Stomach smooth muscle (tissue), 2 donors: ENCODE results near the gene REPIN1.

Experiments
- H3K27ac ChIP-seq: one replicate; pipeline ENCODE4 v1.7.0; 2013; ENCODE audit warnings: mild to moderate bottlenecking, low read length, inconsistent platforms
- H3K27me3 ChIP-seq, 2 donors: one replicate each; pipeline ENCODE4 v1.7.0; 2013; ENCODE audit warnings: low read length in 2 of 2; ENCODE audit not compliant: insufficient read depth in 2 of 2, control insufficient read depth in 1 of 2
- H3K36me3 ChIP-seq, 2 donors: one replicate each; pipeline ENCODE4 v1.7.0; 2013; ENCODE audit warnings: low read length in 2 of 2; ENCODE audit not compliant: control insufficient read depth in 2 of 2, insufficient read depth in 2 of 2
- H3K4me1 ChIP-seq: one replicate; pipeline ENCODE4 v1.7.0; 2013; ENCODE audit warnings: low read length; ENCODE audit not compliant: control insufficient read depth, insufficient read depth
- H3K4me3 ChIP-seq, 2 donors: one replicate each; pipeline ENCODE4 v1.7.0; 2013; ENCODE audit warnings: low read length in 2 of 2
- H3K9ac ChIP-seq, 2 donors: one replicate each; pipeline ENCODE4 v1.7.0; 2013; ENCODE audit warnings: low read length in 2 of 2, mild to moderate bottlenecking in 1 of 2
- H3K9me3 ChIP-seq, 2 donors: one replicate each; pipeline ENCODE4 v1.7.0; 2013; ENCODE audit warnings: low read length in 2 of 2; ENCODE audit not compliant: control insufficient read depth in 2 of 2
- donor health status: healthy.
- donor health status: Pancreatic carcinoma.

REPIN1 gene

DNA sequence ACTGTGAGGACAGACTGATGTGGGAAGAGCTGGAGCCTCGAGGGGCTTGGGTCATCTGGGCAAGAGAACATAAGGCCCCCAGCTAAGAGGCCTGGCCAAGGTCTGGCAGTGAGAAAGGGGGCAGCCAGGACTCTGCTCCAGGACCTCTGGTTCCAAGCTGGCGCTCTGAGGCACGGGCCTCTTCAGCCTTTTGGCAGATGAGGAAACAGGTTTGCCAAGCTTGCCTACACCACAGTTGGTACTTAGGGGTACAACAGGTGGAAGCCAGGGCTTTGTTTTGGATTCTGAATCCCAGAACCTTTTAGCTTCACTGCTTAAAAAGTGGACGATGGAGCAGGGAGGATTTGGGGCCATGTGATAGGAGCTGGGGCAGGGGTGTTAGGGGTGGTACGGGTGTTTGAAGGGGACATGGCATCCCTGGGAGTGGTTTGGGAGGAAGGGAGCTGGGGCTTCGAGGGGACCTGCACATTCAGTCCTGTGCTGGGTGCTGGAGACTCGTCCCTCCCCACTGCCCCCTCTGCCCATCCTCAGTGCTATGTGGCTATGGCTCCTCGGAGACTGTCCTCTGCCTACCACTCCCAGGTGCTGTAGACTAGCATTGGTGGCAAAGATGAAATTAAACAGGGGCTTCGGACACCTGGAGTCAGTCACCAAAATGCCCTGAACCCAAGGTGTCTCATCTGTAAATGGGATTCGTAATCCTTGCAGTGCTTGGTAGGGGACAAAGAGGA lies 40.8 kb downstream of the REPIN1 start:
- peaks cover 19% of the 10 kb centered on the region for H3K4me1 ChIP-seq
- peaks cover 4 to 9% of the 10 kb centered on the region in 2 donors for H3K36me3 ChIP-seq
- no peak overlapping the region for H3K4me3 ChIP-seq
- no peak overlapping the region for H3K9ac ChIP-seq
- H3K27me3 ChIP-seq = no peaks in the 10 kb centered on the region
- no peak overlapping the region for H3K27ac ChIP-seq
- H3K9me3 ChIP-seq = no peaks in the 10 kb centered on the region

DNA sequence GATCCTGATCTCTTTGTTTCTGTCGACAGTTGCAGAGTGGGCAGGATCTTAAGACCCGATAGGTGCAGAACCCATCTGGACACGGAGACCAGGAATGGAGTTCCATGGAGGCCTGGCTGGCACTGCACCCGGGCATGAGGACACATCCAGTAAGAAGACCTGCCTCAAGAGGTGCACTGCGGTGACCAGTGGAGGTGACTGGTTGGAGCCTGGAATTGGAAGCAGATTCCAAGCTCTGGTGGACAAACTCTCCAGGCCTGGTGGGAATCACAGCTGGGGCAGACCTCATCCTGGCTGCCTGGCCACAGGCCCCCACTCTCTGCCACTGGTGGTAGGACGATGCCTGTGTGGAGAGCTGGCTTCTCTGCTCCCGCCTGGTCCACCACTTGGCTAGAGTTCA lies 41.5 kb downstream of the REPIN1 start:
- Histone ChIP-seq H3K9ac (no peak overlapping the region), H3K4me1 (peaks cover 17% of the 10 kb centered on the region), H3K4me3 (no peak overlapping the region), H3K9me3 (no peaks in the 10 kb centered on the region), H3K36me3 (peaks cover 4 to 9% of the 10 kb centered on the region in 2 donors), H3K27ac (no peak overlapping the region), H3K27me3 (no peaks in the 10 kb centered on the region)

DNA sequence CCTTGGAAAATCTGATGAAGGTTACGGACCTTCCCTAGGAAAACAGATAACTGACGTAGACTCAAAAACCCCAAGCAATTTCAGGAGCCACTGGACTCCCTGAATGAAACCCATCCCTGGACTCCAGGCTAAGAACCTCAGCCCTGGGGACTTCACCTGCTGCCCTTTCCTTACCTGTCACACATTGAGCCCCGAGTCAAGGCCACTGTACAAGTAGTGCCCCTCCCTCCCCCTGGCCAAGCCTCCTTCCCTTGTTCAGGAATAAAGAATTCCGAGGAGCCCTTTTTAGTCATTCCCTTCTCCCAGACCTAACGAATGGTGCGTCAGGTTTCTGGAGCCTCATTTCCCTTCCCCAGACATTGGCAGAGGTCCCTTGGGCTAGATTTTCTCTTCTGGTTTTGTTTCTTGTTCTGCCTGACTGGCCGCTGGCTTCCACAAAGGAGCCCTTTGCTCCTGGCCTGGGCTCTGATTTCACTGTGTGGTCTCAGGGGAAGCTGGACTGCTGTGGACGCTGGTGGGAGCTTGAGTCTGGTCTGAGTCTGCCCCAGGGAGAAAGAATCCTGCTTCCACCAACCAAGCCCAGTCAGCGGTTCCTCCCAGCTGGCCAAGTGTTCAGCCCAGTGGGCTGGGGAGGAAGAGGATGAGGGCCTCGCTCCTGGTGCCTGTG lies 42.2 kb downstream of the REPIN1 start:
- no peak overlapping the region for H3K27ac ChIP-seq
- H3K27me3 ChIP-seq = no peaks in the 10 kb centered on the region
- H3K4me1 ChIP-seq = peaks cover 15% of the 10 kb centered on the region

DNA sequence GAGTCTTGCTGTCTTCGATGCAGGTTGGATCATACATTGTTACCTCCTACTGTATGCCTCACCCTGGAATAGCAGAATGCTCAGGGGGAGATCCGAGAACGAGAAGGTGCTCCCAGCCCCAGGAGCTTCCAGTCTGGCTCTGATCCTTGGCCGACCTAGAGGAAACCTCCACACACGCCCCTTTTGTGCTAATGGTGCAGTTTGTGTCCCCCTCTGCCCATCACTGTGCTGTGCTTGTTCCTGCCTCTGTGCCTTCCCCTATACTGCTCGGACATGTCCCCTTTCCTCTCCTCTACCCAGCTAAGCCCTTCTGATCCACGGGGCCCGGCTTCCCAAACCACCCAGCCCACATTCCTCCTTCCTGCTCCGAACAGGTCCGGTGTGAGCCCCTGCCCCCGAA lies 43.0 kb downstream of the REPIN1 start:
- Histone ChIP-seq H3K27me3 (no peaks in the 10 kb centered on the region), H3K4me1 (peaks cover 7% of the 10 kb centered on the region), H3K27ac (no peak overlapping the region), H3K9me3 (no peaks in the 10 kb centered on the region), H3K36me3 (peaks cover 4 to 9% of the 10 kb centered on the region in 2 donors), H3K4me3 (no peak overlapping the region), H3K9ac (no peak overlapping the region)

More for the DNA sequence above, 42.2 kb downstream of the REPIN1 start:
- Histone ChIP-seq H3K9ac (no peak overlapping the region), H3K9me3 (no peaks in the 10 kb centered on the region), H3K4me3 (no peak overlapping the region), H3K36me3 (peaks cover 4 to 9% of the 10 kb centered on the region in 2 donors)

DNA sequence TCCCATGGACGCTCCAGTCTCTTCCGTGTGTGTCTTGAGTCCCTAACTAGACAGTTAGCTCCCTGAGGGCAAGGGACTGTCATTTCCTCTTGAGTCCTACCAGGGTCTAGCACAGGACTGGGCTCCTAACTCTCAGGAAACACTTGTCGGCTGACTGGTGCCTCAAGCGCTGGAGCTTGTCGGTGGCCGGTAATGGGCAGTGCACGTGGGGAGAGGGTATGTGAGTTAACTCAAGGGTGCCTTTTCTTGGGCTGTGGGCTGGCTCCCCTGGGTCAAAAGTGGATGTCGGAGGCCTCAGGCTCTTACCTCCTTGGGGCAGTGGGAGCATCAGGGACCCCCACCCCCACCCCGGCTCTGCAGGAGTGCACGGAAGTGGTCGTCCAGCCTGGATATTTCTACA lies 43.4 kb downstream of the REPIN1 start:
- Histone ChIP-seq H3K4me1 (peaks cover 3% of the 10 kb centered on the region), H3K36me3 (peaks cover 4 to 9% of the 10 kb centered on the region in 2 donors), H3K4me3 (no peak overlapping the region), H3K9me3 (no peaks in the 10 kb centered on the region), H3K27me3 (no peaks in the 10 kb centered on the region), H3K9ac (no peak overlapping the region), H3K27ac (no peak overlapping the region)

DNA sequence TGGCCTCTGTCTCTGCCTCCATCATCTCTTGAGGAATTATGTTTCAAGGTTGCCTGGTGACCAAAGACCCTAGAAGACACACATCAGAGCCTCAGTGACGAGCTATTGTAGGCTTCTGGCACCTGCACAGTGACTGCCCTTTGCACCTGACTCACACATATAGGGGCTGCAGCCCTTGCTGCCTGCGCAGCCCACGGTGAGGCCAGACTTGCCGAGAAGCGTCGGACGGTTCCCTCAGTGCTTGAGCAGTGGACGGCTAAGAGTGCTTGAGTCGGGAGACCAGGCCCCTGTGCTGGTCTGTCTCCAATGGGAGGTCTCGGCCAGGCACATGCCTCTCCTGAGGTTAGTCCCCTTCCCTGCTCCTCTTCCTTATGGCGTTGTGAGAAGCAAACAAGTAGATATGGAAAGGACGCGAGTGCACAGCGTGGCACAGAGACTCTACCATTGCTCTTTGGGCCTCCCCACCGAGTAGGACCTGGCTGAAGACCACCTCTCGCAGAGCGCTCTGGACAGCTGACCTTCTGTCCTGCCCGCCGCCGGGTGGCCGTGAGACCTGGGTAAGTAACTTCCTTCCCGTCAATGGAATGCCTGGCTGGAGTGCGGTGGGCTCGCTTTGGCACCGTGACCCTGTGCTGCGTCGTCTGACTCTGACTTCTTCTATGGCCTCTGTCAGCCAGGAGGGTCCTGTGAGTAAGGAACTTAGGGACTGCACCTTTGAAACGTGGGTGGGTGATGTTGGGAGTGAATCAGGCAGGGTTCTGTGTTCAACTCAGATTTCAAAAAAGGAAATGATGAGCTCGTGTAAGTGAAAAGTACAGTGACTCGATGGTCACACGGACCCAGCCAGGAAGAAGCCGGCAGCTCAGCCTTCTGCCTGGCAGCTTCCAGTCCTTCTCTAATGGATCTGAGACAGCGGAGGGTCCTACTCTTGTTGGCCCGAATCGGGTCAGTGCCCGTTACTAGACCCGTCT lies 44.2 kb downstream of the REPIN1 start:
- no peaks in the 10 kb centered on the region for H3K27me3 ChIP-seq
- H3K27ac ChIP-seq = no peak overlapping the region
- H3K36me3 ChIP-seq = peaks cover 4 to 9% of the 10 kb centered on the region in 2 donors
- H3K4me1 ChIP-seq = no peaks in the 10 kb centered on the region
- H3K9ac ChIP-seq = no peak overlapping the region
- H3K4me3 ChIP-seq = no peak overlapping the region
- H3K9me3 ChIP-seq = no peaks in the 10 kb centered on the region

DNA sequence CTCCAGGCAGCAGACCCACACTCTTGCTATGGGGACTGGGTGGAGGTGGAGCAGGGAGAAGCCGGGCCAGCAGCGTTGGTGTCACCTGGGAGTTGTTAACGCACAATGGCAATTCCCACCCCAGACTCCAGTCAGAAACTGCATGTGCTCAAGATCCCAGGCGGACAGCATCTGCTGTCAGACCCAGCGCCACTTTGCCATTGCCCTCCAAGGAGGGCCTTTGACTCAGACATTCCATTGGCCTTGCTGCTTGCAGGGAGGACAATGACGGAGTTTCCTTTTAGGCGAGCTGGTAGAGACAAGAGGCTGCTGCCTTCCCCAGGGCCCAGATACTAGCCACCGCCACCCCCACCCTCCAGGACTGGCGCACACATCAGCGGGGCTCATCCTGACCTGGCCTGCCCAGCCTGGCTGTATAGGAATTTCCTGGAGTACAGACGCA lies 45.0 kb downstream of the REPIN1 start:
- no peak overlapping the region for H3K27ac ChIP-seq
- peaks cover 4 to 9% of the 10 kb centered on the region in 2 donors for H3K36me3 ChIP-seq
- no peaks in the 10 kb centered on the region for H3K27me3 ChIP-seq
- H3K4me1 ChIP-seq = no peaks in the 10 kb centered on the region
- no peaks in the 10 kb centered on the region for H3K9me3 ChIP-seq
- H3K9ac ChIP-seq = no peak overlapping the region
- no peak overlapping the region for H3K4me3 ChIP-seq

DNA sequence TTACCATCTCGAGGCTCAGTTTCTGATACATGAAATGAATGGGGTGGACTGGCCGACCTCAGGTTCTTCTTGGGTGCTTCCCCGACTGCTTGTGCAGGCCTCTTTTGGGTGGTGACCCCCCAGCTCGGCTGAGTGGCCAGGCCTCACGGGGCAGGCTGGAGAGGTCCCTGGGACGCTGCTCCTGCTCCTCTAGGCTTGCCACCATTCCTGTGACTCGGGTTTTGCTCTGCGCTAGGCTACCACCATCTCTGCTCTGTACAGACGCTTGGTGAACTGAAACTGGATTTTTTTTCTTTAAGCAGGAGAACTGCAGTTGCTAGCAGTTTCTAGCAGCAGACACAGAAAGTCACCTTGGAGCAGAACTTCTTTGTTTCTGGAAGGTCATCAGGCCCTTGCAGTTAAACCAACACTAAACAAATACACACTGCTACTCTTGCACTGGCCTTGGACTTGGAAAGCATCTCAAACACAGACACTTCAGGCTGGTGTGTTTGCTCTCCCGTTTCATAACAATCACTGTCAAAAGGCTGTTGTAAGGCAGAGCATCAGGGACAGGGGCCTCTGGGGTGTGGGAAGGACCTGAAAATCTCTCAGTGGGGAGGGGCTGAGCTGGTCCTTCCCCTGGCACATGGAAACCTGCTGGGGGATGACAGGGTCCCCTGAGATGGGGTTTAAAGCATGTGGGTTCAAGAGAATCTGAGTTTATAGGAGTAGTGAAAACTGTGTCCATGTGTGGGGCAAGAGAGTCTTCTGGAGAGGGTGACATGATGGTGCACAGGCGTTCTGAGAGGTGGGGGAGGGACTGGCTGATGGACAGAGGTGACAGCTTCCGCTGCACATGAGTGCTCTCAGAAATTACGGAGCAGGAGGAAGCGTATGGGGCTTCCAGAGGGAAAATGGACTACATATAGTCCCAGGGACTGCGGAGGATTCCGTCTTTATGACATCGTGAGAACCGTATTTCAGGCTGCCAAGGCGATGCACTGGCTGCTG lies 46.8 kb downstream of the REPIN1 start:
- Histone ChIP-seq H3K4me1 (no peaks in the 10 kb centered on the region), H3K9ac (no peak overlapping the region), H3K27me3 (no peaks in the 10 kb centered on the region), H3K27ac (no peak overlapping the region), H3K4me3 (no peak overlapping the region), H3K36me3 (peaks cover 4 to 5% of the 10 kb centered on the region in 2 donors), H3K9me3 (no peaks in the 10 kb centered on the region)

DNA sequence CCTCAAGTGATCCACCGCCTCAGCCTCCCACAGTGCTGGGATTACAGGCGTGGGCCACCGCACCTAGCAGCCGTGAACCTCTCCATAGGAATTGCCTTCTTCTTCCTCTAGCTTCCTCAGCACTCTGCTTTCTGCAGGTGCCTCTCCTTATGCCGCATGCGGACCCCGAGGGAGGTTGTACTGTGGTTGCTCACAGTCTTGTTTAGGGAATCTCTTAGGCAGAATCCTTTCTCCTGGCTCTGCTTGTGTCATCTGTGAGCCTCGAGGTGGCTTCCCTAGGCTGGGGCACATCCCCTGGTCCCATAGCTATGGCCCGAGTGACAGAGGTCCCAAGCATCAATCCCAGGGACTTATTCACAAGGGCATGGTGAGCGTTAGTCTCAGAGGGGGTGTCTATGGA lies 48.6 kb downstream of the REPIN1 start:
- Histone ChIP-seq H3K36me3 (no peaks in the 10 kb centered on the region), H3K9me3 (no peaks in the 10 kb centered on the region), H3K4me1 (peaks cover 3% of the 10 kb centered on the region), H3K9ac (no peak overlapping the region), H3K4me3 (no peak overlapping the region), H3K27ac (no peak overlapping the region), H3K27me3 (no peaks in the 10 kb centered on the region)

DNA sequence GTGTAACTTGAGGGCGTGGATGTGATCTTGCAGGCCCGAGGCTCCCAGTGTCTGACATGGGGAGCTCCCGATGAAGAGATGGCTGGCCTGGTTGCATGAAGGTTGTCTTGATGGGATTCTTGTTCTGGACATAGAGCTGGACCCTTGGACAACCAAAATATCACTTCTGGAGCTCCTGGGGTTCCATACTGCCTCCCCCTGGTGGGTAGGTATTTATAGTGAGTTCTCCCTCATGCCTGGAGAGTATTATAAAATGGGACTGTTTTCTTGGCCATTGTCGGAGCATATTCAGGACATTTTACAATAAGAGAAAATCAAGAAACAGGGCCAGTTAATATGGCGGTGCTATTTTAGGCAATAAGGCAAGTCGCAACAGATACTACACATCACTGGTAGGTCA lies 49.2 kb downstream of the REPIN1 start:
- no peak overlapping the region for H3K4me3 ChIP-seq
- no peaks in the 10 kb centered on the region for H3K9me3 ChIP-seq
- H3K27me3 ChIP-seq = no peaks in the 10 kb centered on the region
- H3K9ac ChIP-seq = no peak overlapping the region
- no peaks in the 10 kb centered on the region for H3K36me3 ChIP-seq
- peaks cover 3% of the 10 kb centered on the region for H3K4me1 ChIP-seq
- H3K27ac ChIP-seq = no peak overlapping the region
